Retinal pigment epithelial cell (primary cell): ENCODE results near the gene TMEM232.
A peak's percentile ranks its signal among the peaks of the same experiment; 100 is the strongest.

ENCODE experiments used
- DNase-seq: peaks from one replicate; pipeline ENCODE4 v3.0.0-alpha.2; 2010; ENCODE audit warnings: low read depth
- H3K4me3 ChIP-seq: 2 replicates; pipeline ENCODE4 v1.5.1; 2011; ENCODE audit warnings: mild to moderate bottlenecking, low read length, control low read depth, moderate library complexity
- TF ChIP-seq, protein P1 (sequence below): conservative IDR thresholded peaks from 2 replicates; pipeline ENCODE4 v1.5.1; 2011; ENCODE audit warnings: low read depth, low read length, control low read depth, inconsistent platforms

Gene TMEM232

GRCh38 chr5:110653231-110653970 lies 73.1 kb downstream of the TMEM232 start:
- TF ChIP-seq, protein P1, sequence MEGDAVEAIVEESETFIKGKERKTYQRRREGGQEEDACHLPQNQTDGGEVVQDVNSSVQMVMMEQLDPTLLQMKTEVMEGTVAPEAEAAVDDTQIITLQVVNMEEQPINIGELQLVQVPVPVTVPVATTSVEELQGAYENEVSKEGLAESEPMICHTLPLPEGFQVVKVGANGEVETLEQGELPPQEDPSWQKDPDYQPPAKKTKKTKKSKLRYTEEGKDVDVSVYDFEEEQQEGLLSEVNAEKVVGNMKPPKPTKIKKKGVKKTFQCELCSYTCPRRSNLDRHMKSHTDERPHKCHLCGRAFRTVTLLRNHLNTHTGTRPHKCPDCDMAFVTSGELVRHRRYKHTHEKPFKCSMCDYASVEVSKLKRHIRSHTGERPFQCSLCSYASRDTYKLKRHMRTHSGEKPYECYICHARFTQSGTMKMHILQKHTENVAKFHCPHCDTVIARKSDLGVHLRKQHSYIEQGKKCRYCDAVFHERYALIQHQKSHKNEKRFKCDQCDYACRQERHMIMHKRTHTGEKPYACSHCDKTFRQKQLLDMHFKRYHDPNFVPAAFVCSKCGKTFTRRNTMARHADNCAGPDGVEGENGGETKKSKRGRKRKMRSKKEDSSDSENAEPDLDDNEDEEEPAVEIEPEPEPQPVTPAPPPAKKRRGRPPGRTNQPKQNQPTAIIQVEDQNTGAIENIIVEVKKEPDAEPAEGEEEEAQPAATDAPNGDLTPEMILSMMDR: no peak
- no peak overlapping the region for H3K4me3 ChIP-seq
- no peak for DNase-seq

- TF ChIP-seq, protein P1: no peak
- no peak overlapping the region for H3K4me3 ChIP-seq
- peak; percentile 3 for DNase-seq
Measured at GRCh38 chr5:110651507-110651906, 75.0 kb downstream of the TMEM232 start.

DNA sequence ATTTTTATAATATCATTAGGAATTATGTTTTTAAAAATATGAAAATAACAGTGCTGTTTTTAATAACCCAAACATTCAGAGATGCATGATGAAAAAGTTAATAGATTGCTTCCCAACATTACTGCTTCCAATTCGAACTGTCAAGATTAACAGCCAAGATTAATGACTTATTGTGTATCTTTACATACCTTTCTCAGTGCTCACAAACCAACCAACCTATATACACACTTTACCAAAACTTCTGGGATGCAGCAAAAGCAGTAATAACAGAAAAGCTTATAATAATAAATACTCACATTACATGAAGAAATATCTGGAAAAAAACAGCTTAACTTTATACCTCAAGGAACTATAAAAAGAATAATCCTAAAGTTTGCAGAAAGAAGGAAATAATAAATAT lies 82.1 kb downstream of the TMEM232 start:
- TF ChIP-seq, protein P1: no peak
- no peak for DNase-seq
- no peak overlapping the region for H3K4me3 ChIP-seq

GRCh38 chr5:110638970-110639902 lies 87.2 kb downstream of the TMEM232 start:
- TF ChIP-seq, protein P1: no peak
- H3K4me3 ChIP-seq: no peak overlapping the region
- DNase-seq: no peak

- no peak for DNase-seq
Measured at GRCh38 chr5:110634475-110634874, 92.0 kb downstream of the TMEM232 start.

GRCh38 chr5:110631236-110631635 lies 95.2 kb downstream of the TMEM232 start:
- no peak overlapping the region for H3K4me3 ChIP-seq
- TF ChIP-seq, protein P1: no peak
- no peak for DNase-seq

More at GRCh38 chr5:110634475-110634874, 92.0 kb downstream of the TMEM232 start:
- no peak overlapping the region for H3K4me3 ChIP-seq
- TF ChIP-seq, protein P1: no peak
